HG03139 (cell line): Measurements from ENCODE around the gene TTC13.

Experiments
- ATAC-seq: cut with Tn5 transposase; IDR thresholded peaks from one replicate; pipeline ENCODE4 v1.9.1; 2021; ENCODE audit not compliant: unreplicated experiment

The TTC13 gene

DNA sequence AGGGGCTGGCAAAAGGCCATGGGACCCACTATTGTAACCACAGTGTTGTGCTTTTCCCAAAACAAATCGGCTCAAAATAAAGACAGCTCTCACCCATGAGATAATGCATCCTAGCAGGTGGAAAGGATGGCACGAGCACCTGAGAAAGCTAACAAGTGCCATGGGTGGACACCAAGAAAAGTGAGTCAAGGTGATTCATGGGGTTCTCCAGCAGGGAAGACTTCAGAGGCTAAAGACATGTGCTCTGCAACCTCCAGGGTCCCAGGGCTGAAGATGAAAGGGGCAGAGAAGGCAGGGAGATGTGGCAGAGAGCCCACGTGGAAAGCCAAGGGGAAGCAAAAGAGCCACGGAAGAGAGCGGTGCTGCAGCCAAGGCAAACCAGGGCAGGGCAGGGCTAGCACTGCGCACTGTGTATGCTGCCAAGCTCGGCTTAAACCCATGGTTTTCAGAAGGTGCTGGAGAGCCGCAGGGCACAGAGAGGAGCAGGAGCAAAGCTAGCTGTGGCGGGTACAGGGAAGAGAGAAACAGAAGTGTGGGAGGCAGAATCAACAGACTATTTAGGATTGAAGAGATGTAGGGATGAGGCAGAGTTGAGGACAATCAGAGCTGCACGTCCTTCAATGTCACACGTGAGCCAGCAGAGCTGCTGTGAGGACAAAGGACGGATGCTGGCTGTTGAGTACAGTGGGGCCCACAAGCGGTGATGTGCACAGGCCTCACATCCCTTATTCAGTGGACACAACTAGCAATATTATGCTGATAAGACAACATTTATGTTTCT, 68.5 kb downstream of the TTC13 start:
- no peak for ATAC-seq

DNA sequence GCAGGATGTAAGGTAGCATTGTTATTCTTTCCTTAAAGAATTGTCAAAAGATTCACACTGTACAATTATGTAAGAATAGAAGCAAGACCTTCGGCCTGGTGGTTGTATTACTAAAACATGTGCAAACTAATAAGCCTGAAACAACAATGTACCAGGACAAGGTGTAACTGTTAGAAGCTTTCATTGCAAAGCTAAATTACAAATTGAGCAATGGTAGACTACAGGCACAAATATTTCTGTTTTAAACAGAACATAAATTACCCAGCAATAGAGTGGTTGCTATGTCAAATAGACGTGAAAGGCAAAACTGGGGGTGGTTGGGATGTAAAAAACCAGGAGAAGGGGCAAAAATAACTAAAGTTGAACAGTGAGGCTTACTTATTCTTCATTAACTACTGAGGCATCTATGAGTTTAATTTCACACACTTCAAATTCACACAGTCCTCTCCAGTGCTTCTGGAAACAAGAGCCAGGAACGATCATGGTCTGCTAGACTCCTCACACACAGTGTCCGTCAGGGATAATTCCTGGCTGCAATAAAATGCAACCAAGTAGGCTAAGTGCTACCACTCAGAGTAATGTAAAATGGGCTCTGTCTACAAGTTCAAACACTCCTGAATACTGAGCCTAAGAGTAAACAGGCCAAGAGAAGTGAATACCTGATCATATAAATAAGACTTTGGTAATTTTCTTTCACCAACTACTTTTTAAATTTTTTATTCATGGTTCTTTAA, 71.0 kb downstream of the TTC13 start:
- no peak for ATAC-seq

DNA sequence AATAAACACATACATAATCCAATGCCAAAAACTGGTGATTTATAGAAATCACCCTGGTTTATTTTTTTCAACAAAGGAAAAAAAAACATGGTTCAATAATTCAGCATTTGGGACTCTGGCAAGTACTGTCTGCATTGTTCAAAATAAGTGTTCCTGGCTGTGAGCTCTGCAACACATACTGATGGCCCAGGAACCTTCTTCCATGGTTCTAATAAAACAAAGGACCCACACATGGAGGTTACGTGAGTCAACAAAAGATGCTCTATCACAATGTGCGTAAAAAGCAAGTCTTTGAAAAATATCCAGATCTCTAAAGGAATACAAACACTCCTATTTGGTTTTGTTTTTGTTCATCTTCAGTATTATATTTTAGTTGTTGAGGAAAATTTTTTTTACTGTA, 72.4 kb downstream of the TTC13 start:
- ATAC-seq: no peak

GRCh38 chr1:230905733-230906132, 72.9 kb downstream of the TTC13 start:
- ATAC-seq: no peak

- no peak for ATAC-seq
Observed at GRCh38 chr1:230902349-230902923, 76.2 kb downstream of the TTC13 start.

- no peak for ATAC-seq
Observed at GRCh38 chr1:230901671-230902070, 77.0 kb downstream of the TTC13 start.

GRCh38 chr1:230900984-230901383, 77.7 kb downstream of the TTC13 start:
- no peak for ATAC-seq

GRCh38 chr1:230899841-230900251, 78.8 kb downstream of the TTC13 start:
- ATAC-seq: no peak

- no peak for ATAC-seq
Observed at GRCh38 chr1:230898748-230899147, 79.9 kb downstream of the TTC13 start.

- no peak for ATAC-seq
Observed at GRCh38 chr1:230898144-230898543, 80.5 kb downstream of the TTC13 start.

DNA sequence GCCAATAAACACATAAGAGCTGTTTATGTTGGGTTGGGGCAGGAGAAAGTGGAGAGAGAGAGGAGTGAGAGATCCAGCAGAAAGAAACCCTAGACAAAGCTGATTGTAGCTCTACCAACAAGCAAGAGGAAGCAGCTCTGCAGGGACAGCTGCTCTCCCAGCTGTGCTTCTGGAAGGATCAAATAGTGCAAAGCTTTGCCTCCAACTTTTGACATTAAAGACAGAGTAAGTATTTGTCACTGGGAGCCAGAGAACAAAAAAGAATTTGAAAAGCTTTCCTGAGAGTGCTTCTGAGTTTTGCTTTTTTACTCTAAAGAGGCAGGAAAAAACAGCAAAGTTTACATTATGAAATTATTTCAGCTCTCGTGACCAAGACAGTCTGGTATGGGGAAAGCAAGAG, 81.9 kb downstream of the TTC13 start:
- ATAC-seq: no peak

DNA sequence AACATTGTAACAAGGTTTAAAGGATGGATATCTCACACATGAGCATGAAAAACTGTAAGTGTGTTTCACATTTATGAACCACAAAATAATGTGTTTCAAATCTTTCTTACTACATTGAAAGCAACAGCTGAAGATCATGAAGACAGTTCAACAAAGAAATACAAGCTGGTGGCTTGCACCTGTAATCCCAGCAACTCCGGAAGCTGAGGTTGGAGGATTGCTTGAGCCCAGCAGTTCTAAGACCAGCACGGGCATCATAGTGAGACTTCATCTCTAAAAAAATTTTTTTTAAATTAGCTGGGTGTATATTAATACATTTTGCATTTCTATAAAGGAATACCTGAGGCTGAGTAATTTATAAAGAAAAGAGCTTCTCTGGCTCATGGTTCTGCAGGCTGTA, 83.2 kb downstream of the TTC13 start:
- no peak for ATAC-seq

DNA sequence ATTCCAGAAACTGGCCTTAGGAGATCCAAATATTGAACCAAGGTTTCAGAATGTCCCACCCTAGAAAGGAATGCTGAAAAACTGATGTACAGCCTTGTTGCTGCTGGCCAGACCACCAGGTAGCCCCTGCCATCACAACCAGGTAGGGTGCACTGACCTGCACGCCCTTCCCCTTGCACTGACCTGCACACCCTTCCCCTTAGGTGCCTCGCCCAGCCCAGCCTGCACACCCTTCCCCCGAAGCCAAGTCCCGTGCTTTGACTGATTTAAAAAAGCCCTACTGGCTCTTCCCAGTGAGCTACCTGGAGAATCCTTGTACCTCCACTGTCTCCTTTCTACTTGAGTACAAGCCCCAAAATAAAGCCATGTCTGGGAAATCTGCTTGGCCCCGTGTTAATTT, 84.0 kb downstream of the TTC13 start:
- no peak for ATAC-seq

DNA sequence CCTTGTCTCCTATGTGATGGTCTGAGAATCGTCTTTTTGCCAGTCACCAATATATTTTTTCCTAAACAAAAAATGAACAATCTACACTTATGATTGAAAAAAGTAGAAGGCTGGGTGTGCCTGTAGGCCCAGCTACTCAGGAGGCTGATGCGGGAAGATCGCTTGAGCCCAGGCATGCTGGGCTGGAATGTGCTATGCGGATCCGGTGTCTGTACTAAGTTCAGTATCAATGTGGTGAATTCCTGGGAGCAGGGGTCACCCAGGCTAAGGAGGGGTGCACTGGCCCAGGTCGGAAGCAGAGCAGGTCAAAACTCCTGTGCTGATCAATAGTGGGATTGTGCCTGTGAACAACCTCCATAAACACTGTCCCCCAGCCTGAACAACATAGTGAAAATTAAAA, 84.6 kb downstream of the TTC13 start:
- no peak for ATAC-seq

- ATAC-seq: no peak
Observed at GRCh38 chr1:230892018-230892491, 86.6 kb downstream of the TTC13 start.

GRCh38 chr1:230891413-230891812, 87.2 kb downstream of the TTC13 start:
- no peak for ATAC-seq

DNA sequence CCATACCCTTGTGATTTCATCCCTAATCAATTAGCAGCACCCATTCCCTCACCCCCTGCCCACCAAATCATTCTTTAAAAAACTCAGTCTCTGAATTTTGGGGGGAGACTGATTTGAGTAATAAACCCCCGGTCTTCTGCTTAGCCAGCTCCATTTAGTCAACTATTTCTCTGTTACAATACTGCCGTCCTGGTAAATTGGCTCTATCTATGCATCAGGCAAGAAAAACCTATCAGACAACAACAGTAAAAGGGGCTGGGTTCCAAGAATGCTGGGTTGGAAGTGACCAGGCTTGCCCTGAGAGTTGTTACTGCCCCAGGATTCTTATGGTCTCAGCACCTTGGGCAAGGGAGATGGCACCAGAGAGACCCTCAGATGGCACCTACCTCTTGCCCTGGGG, 94.0 kb downstream of the TTC13 start:
- no peak for ATAC-seq

DNA sequence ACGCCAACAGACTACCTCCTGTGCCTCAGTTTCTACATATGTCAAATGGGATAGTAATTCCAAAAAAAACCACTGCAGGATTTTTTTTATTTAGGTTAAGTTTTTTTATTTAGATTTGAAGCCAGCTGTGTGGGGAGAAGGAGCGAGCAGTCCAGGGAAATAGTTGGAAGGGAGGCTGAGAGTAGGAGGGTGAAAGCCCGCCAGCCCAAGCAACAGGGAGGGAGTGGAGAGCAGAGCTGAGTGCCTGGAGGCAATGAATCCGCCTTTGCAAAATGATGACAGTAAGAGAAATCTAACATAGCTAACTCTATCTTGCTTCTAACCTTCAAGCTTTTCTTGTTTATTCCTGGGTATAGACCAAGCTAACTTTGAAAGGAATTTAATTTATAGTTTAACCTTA, 94.7 kb downstream of the TTC13 start:
- no peak for ATAC-seq

DNA sequence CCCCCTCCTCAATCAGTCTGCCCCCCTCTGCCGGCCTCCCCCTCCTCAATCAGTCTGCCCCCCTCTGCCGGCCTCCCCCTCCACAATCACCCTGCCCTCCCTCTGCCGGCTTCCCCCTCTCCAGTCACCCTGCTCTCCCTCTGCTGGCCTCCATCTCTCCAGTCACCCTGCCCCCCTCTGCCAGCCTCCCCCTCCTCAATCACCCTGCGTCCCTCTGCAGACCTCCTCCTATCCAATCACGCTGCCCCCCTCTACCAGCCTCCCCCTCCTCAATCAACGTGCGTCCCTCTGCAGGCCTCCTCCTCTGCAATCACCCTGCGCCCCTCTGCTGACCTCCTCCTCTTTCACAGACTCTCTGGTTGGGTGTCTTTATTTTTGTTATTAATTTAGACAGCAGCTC, 98.9 kb downstream of the TTC13 start:
- ATAC-seq: no peak

GRCh38 chr1:230878591-230878990, 100.1 kb downstream of the TTC13 start:
- ATAC-seq: no peak

- no peak for ATAC-seq
Observed at GRCh38 chr1:230877924-230878590, 100.6 kb downstream of the TTC13 start.
